Osteoblast (primary cell): Measurements from ENCODE around the gene DOK3. TPM values are rescaled to one million over a fixed set of nuclear protein-coding genes. Genes with fewer than 3 reads are reported as not detected.

ENCODE experiments used
- DNase-seq: peaks from one replicate; pipeline ENCODE4 v3.0.0; 2011; ENCODE audit warnings: low spot score, mixed read lengths; ENCODE audit not compliant: insufficient read length; ENCODE audit errors: missing footprints
- H2AFZ ChIP-seq: 2 replicates; pipeline ENCODE4 v1.6.0; 2011; ENCODE audit warnings: mild to moderate bottlenecking, low read length
- H3K27ac ChIP-seq: 2 replicates; pipeline ENCODE4 v1.5.1; 2011; ENCODE audit warnings: mild to moderate bottlenecking, low read depth, low read length, moderate library complexity
- H3K27me3 ChIP-seq: 2 replicates; pipeline ENCODE4 v1.6.0; 2012; ENCODE audit warnings: mild to moderate bottlenecking, control low read depth, inconsistent platforms, low read length, moderate library complexity; ENCODE audit not compliant: insufficient read depth
- H3K36me3 ChIP-seq: 2 replicates; pipeline ENCODE4 v1.5.1; 2011; ENCODE audit warnings: mild to moderate bottlenecking, low read length, control low read depth, moderate library complexity; ENCODE audit not compliant: insufficient read depth
- H3K4me1 ChIP-seq: 2 replicates; pipeline ENCODE4 v1.5.1; 2011; ENCODE audit warnings: mild to moderate bottlenecking, low read length, control low read depth, moderate library complexity; ENCODE audit not compliant: insufficient read depth
- H3K4me2 ChIP-seq: 2 replicates; pipeline ENCODE4 v1.6.0; 2011; ENCODE audit warnings: mild to moderate bottlenecking, low read length; ENCODE audit not compliant: insufficient read depth
- H3K4me3 ChIP-seq: fragments of 200-600 bp; sonication (generic); 3 replicates; pipeline ENCODE4 v1.5.1; 2012; ENCODE audit warnings: mild to moderate bottlenecking, low read length, inconsistent platforms; ENCODE audit not compliant: insufficient read depth
- H3K79me2 ChIP-seq: 2 replicates; pipeline ENCODE4 v1.6.0; 2012; ENCODE audit warnings: mild to moderate bottlenecking, low read length, control low read depth, inconsistent platforms; ENCODE audit not compliant: insufficient read depth
- H3K9me3 ChIP-seq: 2 replicates; pipeline ENCODE4 v1.5.1; 2011; ENCODE audit warnings: low read depth, low read length, control low read depth
- H4K20me1 ChIP-seq: 2 replicates; pipeline ENCODE4 v1.6.0; 2012; ENCODE audit warnings: mild to moderate bottlenecking, low read length, control low read depth; ENCODE audit not compliant: insufficient read depth
- CTCF ChIP-seq: IDR thresholded peaks from 2 replicates; pipeline ENCODE4 v1.5.1; 2011; ENCODE audit warnings: mild to moderate bottlenecking, low read depth, low read length, moderate library complexity; ENCODE audit errors: extremely low read depth
- total RNA-seq: library from RNA; depleted of rRNA; stranded (reverse); fragments of >200 nt; gene quantifications from 2 replicates; pipeline ENCODE4 v1.2.3, GENCODE V29; 2012

The DOK3 gene
- total RNA-seq, 1 donor = 1.1 TPM

- Histone ChIP-seq H4K20me1 (peaks cover 79% of the 10 kb centered on the region), H3K9me3 (no peaks in the 10 kb centered on the region), H2AFZ (no peak overlapping the region)
Observed at GRCh38 chr5:177453852-177454396, 55.7 kb downstream of the DOK3 start.

GRCh38 chr5:177452688-177453638 is 56.7 kb downstream of the DOK3 start:
- Histone ChIP-seq H3K36me3 (peaks cover 18% of the 10 kb centered on the region), H3K4me1 (peaks cover 25% of the 10 kb centered on the region)

More at GRCh38 chr5:177453852-177454396, 55.7 kb downstream of the DOK3 start:
- peaks cover 28% of the 10 kb centered on the region for H3K36me3 ChIP-seq
- no peak for DNase-seq
- no peaks in the 10 kb centered on the region for H3K27me3 ChIP-seq
- peak overlapping the region; percentile 66 for H3K4me3 ChIP-seq
- H3K4me2 ChIP-seq = peak overlapping the region; percentile 84
- peaks cover 15% of the 10 kb centered on the region for H3K79me2 ChIP-seq
- H3K27ac ChIP-seq = no peak overlapping the region
- H3K4me1 ChIP-seq = peaks cover 19% of the 10 kb centered on the region
- TF ChIP-seq CTCF = no peak

More at GRCh38 chr5:177452688-177453638, 56.7 kb downstream of the DOK3 start:
- Histone ChIP-seq H3K27ac (no peak overlapping the region), H3K4me3 (no peak overlapping the region), H3K79me2 (peaks cover 15% of the 10 kb centered on the region), H3K9me3 (no peaks in the 10 kb centered on the region), H3K27me3 (no peaks in the 10 kb centered on the region), H2AFZ (no peak overlapping the region), H4K20me1 (peaks cover 79% of the 10 kb centered on the region), H3K4me2 (no peak overlapping the region)
- peak; percentile 78 for DNase-seq
- no peak for TF ChIP-seq CTCF

Other genes starting within 250 kb of the DOK3 start
- gene RAB24, start 206.1 kb downstream of the DOK3 start, total RNA-seq = 21.5 and 22.8 TPM in 2 replicates
- gene PRELID1, start 206.0 kb downstream of the DOK3 start, total RNA-seq = 69.5 and 82.2 TPM in 2 replicates
- 2.7 and 3.3 TPM in 2 replicates for gene MXD3, start 197.9 kb downstream of the DOK3 start, total RNA-seq
- gene LMAN2, start 158.2 kb downstream of the DOK3 start, total RNA-seq = 295 and 356 TPM in 2 replicates
- 7.4 and 9.4 TPM in 2 replicates for gene RGS14, start 151.9 kb downstream of the DOK3 start, total RNA-seq
- not detected in 2 replicates for gene SLC34A1, start 125.4 kb downstream of the DOK3 start, total RNA-seq
- not detected in 2 replicates for gene PFN3, start 109.2 kb downstream of the DOK3 start, total RNA-seq
- gene F12, start 100.3 kb downstream of the DOK3 start, total RNA-seq = not detected in 2 replicates
- gene GRK6, start 83.2 kb downstream of the DOK3 start, total RNA-seq = 18.3 and 19.2 TPM in 2 replicates
- 10.0 and 12.7 TPM in 2 replicates for gene PRR7, start 63.0 kb downstream of the DOK3 start, total RNA-seq
- gene DBN1, start 36.2 kb downstream of the DOK3 start, total RNA-seq = 121 and 139 TPM in 2 replicates
- gene PDLIM7, start 12.2 kb downstream of the DOK3 start, total RNA-seq = 157 and 159 TPM in 2 replicates
- 49.5 and 68.4 TPM in 2 replicates for gene DDX41, start 7.1 kb upstream of the DOK3 start, total RNA-seq
- gene FAM193B, start 44.7 kb upstream of the DOK3 start, total RNA-seq = 29.2 and 32.6 TPM in 2 replicates
- gene TMED9, start 82.4 kb upstream of the DOK3 start, total RNA-seq = 93.4 and 96.6 TPM in 2 replicates
- 25.6 and 26.8 TPM in 2 replicates for gene B4GALT7, start 90.3 kb upstream of the DOK3 start, total RNA-seq